Measurements from ENCODE around the gene ZNF396.

Gene ZNF396

DNA sequence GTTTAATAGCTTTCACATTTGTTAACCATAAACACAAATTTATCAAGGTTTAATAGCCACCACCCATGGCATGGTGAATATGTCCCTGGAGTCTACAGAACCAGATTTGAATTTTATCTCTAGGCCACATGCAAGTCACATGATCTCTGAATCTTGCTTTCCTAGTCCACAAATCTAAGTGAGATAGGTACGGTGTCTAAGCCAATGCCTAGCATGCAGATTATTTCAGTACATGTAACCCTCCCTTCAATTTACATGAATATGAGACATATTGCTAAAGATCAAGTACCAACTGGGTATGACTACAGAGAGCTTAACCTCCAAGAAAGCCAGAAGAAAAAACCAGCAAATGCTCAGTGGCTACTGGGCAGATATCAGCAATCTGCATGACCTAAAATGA, 42.9 kb downstream of the ZNF396 start:
- DNase-seq = no peak

- no peak for DNase-seq
These were observed 45.6 kb downstream of the ZNF396 start for GRCh38 chr18:35331367-35332087.

DNA sequence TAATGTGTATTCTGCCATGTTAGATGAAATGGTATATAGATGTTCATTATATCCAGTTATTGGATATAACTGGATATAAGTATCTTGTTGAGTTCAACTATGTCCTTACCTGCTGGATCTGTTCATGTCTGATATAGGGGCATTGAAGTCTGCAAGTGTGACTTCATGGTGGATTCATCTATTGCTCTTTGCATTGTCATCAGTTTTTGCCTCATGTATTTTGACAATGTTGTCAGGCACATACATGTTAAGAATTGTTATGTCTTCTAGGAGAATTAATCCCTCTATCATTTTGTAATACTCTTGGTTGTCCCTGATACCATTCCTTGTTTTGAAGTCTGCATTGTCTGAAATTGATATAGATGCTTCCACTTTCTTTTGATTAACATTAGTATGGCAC, 48.3 kb downstream of the ZNF396 start:
- DNase-seq = no peak

GRCh38 chr18:35326695-35327387, 50.3 kb downstream of the ZNF396 start:
- DNase-seq = no peak

DNA sequence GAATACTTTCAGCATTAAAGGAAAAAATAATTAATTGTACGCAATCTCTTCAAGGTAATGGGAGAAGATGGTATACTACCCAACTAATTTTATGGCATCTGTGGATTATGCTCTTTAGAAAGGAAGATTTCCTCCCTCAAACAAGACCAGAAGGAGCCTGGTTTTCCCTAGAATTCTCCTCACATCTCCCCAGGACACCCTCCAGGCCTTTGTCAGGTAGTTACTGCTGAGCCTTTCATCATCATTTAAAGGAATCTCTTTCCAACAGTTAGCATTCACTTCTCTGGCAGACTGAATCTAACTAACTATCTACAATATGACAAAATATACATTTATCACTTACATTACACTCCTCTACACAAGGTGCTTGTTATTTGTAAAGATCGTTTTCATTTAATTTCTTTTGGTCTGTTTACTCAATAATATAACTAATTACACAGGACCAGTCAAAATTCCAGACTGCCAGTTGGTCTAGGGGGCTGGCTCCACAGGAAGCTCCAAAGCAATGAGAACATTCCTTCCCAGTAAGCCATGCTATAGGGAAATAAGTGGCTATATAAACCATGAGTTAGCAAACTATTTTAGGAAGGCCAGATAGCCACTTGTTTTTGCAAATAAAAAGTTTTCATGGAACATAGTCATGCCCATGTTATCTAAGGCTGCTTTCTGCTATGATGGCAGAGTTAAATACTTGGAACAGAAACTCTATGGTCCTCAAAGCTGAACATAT, 52.0 kb downstream of the ZNF396 start:
- no peak for DNase-seq

DNA sequence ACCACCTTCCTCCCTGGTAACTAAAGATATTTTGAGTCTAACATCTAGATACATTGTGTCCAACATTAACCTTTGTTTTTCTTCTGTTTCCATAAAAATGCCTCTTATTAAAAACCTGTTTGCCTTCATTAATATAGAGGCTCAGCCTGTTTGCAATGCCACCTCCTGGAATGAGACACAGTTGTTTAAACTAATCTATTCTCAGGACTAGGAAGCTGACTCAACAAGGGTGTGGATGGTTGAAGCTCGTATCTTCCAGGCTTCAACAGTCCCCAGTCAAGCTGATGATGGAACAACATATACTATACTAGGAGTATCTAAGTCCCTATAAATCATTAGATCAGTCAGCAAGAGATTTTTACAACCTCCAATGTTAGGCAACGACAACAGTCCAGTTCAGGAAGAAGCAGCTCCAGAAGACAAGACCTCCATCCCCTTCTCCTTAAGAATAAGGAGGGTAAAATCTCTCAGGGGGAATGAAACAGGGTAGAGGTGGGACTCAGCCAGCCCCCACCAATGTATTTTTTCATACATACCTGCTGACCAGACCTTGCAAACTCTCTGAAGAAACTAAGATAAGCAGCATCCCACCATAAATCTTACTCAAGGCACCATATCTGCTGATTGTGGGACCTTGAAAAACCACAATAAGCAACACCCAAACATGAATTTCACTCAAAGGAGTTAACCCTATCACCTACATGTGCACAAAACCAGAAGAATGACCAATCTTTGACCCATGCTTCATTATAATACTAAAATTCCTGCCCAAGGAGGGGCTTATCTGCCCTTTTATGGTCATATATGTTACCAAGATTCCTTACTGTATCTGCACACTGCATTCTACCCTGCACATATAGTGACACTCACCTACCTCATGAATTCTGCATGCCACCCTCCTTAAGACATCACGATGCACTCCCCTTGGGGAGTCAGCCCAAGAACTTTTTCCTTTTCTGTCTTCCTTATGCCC, 54.4 kb downstream of the ZNF396 start:
- DNase-seq = no peak

Data from DMS79 (cell line).